Fibroblast of peridontal ligament (primary cell): ENCODE measurements around the gene TMEM151A.
A peak's percentile ranks its signal among the peaks of the same experiment; 100 is the strongest.

Source experiments
- DNase-seq: peaks from one replicate; pipeline ENCODE4 v3.0.0-alpha.2; 2010; ENCODE audit errors: extremely low read depth

The TMEM151A gene

GRCh38 chr11:66322732-66323427, 31.2 kb downstream of the TMEM151A start:
- peak; percentile 67 for DNase-seq

- DNase-seq, result no peak
Observed at GRCh38 chr11:66323684-66324083, 32.0 kb downstream of the TMEM151A start.

- peak; percentile 36 for DNase-seq
Observed at GRCh38 chr11:66324664-66325063, 33.0 kb downstream of the TMEM151A start.

GRCh38 chr11:66325263-66325671, 33.6 kb downstream of the TMEM151A start:
- DNase-seq, result no peak

- peak; percentile 41 for DNase-seq
Observed at GRCh38 chr11:66326261-66327111, 34.8 kb downstream of the TMEM151A start.

GRCh38 chr11:66327171-66328030, 35.7 kb downstream of the TMEM151A start:
- peak; percentile 51 for DNase-seq

GRCh38 chr11:66328031-66328301, 36.3 kb downstream of the TMEM151A start:
- no peak for DNase-seq

- DNase-seq, result peak; percentile 69
Observed at GRCh38 chr11:66328302-66329144, 36.8 kb downstream of the TMEM151A start.

GRCh38 chr11:66329165-66329673, 37.5 kb downstream of the TMEM151A start:
- no peak for DNase-seq

GRCh38 chr11:66330931-66331330, 39.2 kb downstream of the TMEM151A start:
- DNase-seq, result no peak

- no peak for DNase-seq
Observed at GRCh38 chr11:66331542-66332370, 40.1 kb downstream of the TMEM151A start.

- no peak for DNase-seq
Observed at GRCh38 chr11:66332371-66333219, 40.9 kb downstream of the TMEM151A start.

- DNase-seq, result no peak
Observed at GRCh38 chr11:66333220-66333877, 41.7 kb downstream of the TMEM151A start.

GRCh38 chr11:66333896-66334604, 42.4 kb downstream of the TMEM151A start:
- DNase-seq, result no peak

- DNase-seq, result no peak
Observed at GRCh38 chr11:66334605-66335442, 43.1 kb downstream of the TMEM151A start.

- peak; percentile 52 for DNase-seq
Observed at GRCh38 chr11:66335531-66336233, 44.0 kb downstream of the TMEM151A start.
